HEK293 (cell line): ENCODE measurements around the gene PPP2R2D.

Experiments used
- CTCF ChIA-PET: fragments of 350-600 bp; formaldehyde crosslinking; extraction: SDS; loops from one replicate; lab custom pipeline; 2021; ENCODE audit warnings: antibody characterized with exemption; lab: Yijun Ruan, JAX
- POLR2A ChIA-PET: fragments of 300-600 bp; formaldehyde crosslinking; extraction: SDS; loops from one replicate; lab custom pipeline; 2020; ENCODE audit warnings: antibody characterized with exemption, inconsistent platforms; lab: Yijun Ruan, JAX
- H3K27ac ChIP-seq: fragments of 200-500 bp; sonication (Bioruptor generic); 2 replicates; pipeline ENCODE4 v1.5.1; 2014; ENCODE audit warnings: low read depth, low read length, control low read depth, inconsistent platforms; ENCODE audit errors: extremely low read depth
- H3K36me3 ChIP-seq, 2 experiments: fragments of 200-500 bp in 1 of 2; sonication (Bioruptor generic) in 1 of 2; 1 replicate in 1 of 2; 2 replicates in 1 of 2; pipeline ENCODE4 v1.5.1; 2014 to 2017; ENCODE audit warnings: inconsistent platforms in 2 of 2, low read length in 2 of 2; ENCODE audit not compliant: control insufficient read depth in 2 of 2, insufficient read depth in 1 of 2
- H3K4me1 ChIP-seq: fragments of 200-500 bp; sonication (Bioruptor generic); 2 replicates; pipeline ENCODE4 v1.5.1; 2014; ENCODE audit warnings: mild to moderate bottlenecking, low read length, inconsistent platforms; ENCODE audit not compliant: control insufficient read depth, insufficient read depth
- H3K4me3 ChIP-seq: 2 replicates; pipeline ENCODE4 v1.5.1; 2011; ENCODE audit warnings: low read depth, mild to moderate bottlenecking, control low read depth, low read length, moderate library complexity
- H3K9me3 ChIP-seq: fragments of 200-500 bp; sonication (Bioruptor generic); 2 replicates; pipeline ENCODE4 v1.5.1; 2014; ENCODE audit warnings: low read depth, low read length, inconsistent platforms; ENCODE audit not compliant: control insufficient read depth, insufficient read depth
- HOXC10 ChIP-seq: sonication (generic); formaldehyde crosslinking; IDR thresholded peaks from 2 replicates; pipeline ENCODE4 v1.8.1; 2023; ENCODE audit warnings: mild to moderate bottlenecking, missing genetic modification reagents
- KLF1 ChIP-seq: fragments of 450-650 bp; formaldehyde crosslinking; IDR thresholded peaks from 2 replicates; pipeline ENCODE4 v1.5.1; 2016; ENCODE audit warnings: missing biosample characterization, missing genetic modification characterization
- KLF16 ChIP-seq: fragments of 450-650 bp; formaldehyde crosslinking; IDR thresholded peaks from 2 replicates; pipeline ENCODE4 v1.5.1; 2017; ENCODE audit warnings: missing biosample characterization, missing genetic modification characterization
- KLF9 ChIP-seq: fragments of 450-650 bp; formaldehyde crosslinking; IDR thresholded peaks from 2 replicates; pipeline ENCODE4 v1.5.1; 2016; ENCODE audit warnings: missing biosample characterization, missing genetic modification characterization, low read depth
- PRDM10 ChIP-seq: fragments of 450-650 bp; formaldehyde crosslinking; IDR thresholded peaks from 2 replicates; pipeline ENCODE4 v1.5.1; 2016; ENCODE audit warnings: missing biosample characterization, missing genetic modification characterization
- SP3 ChIP-seq: fragments of 450-650 bp; formaldehyde crosslinking; IDR thresholded peaks from 2 replicates; pipeline ENCODE4 v1.5.1; 2016; ENCODE audit warnings: missing biosample characterization, missing genetic modification characterization
- ZBTB17 ChIP-seq: fragments of 450-650 bp; formaldehyde crosslinking; IDR thresholded peaks from 2 replicates; pipeline ENCODE4 v1.5.1; 2016; ENCODE audit warnings: missing biosample characterization, missing genetic modification characterization
- ZBTB44 ChIP-seq: fragments of 450-650 bp; IDR thresholded peaks from 2 replicates; pipeline ENCODE4 v1.5.1; 2018; ENCODE audit warnings: missing biosample characterization, mild to moderate bottlenecking, missing genetic modification characterization
- ZEB2 ChIP-seq: fragments of 450-650 bp; formaldehyde crosslinking; IDR thresholded peaks from 2 replicates; pipeline ENCODE4 v1.5.1; 2016; ENCODE audit warnings: missing biosample characterization, missing genetic modification characterization
- ZNF112 ChIP-seq: fragments of 450-650 bp; formaldehyde crosslinking; IDR thresholded peaks from 2 replicates; pipeline ENCODE4 v1.5.0; 2017; ENCODE audit warnings: missing biosample characterization, missing genetic modification characterization
- ZNF174 ChIP-seq: fragments of 450-650 bp; formaldehyde crosslinking; IDR thresholded peaks from 2 replicates; pipeline ENCODE4 v1.5.0; 2017; ENCODE audit warnings: missing biosample characterization, mild to moderate bottlenecking, missing genetic modification characterization
- ZNF175 ChIP-seq: fragments of 450-650 bp; formaldehyde crosslinking; IDR thresholded peaks from 2 replicates; pipeline ENCODE4 v1.5.1; 2016; ENCODE audit warnings: missing biosample characterization, missing genetic modification characterization
- ZNF292 ChIP-seq: fragments of 450-650 bp; formaldehyde crosslinking; IDR thresholded peaks from 2 replicates; pipeline ENCODE4 v1.5.1; 2016; ENCODE audit warnings: low read depth, missing biosample characterization, missing genetic modification characterization, borderline replicate concordance
- ZNF391 ChIP-seq: fragments of 450-650 bp; formaldehyde crosslinking; IDR thresholded peaks from 2 replicates; pipeline ENCODE4 v1.5.1; 2016; ENCODE audit warnings: low read depth, missing biosample characterization, missing genetic modification characterization, borderline replicate concordance
- ZNF626 ChIP-seq: fragments of 450-650 bp; sonication (Bioruptor Pico); formaldehyde crosslinking; IDR thresholded peaks from 2 replicates; pipeline ENCODE4 v1.5.1; 2018; ENCODE audit warnings: missing biosample characterization, missing genetic modification characterization, inconsistent platforms
- ZNF658 ChIP-seq: fragments of 450-650 bp; formaldehyde crosslinking; IDR thresholded peaks from 2 replicates; pipeline ENCODE4; 2016; ENCODE audit warnings: missing biosample characterization, missing genetic modification characterization
- ZNF664 ChIP-seq: fragments of 450-650 bp; formaldehyde crosslinking; IDR thresholded peaks from 2 replicates; pipeline ENCODE4 v1.5.1; 2016; ENCODE audit warnings: missing biosample characterization, missing genetic modification characterization
- ZNF785 ChIP-seq: fragments of 450-650 bp; formaldehyde crosslinking; IDR thresholded peaks from 2 replicates; pipeline ENCODE4 v1.5.1; 2016; ENCODE audit warnings: missing biosample characterization, missing genetic modification characterization
- ZNF830 ChIP-seq: fragments of 450-650 bp; IDR thresholded peaks from 2 replicates; pipeline ENCODE4 v1.5.0; 2018; ENCODE audit warnings: missing biosample characterization, missing genetic modification characterization, low read depth, mild to moderate bottlenecking, moderate library complexity
- ZSCAN23 ChIP-seq: fragments of 450-650 bp; formaldehyde crosslinking; IDR thresholded peaks from 2 replicates; pipeline ENCODE4 v1.5.1; 2016; ENCODE audit warnings: missing biosample characterization, missing genetic modification characterization
- TF ChIP-seq, protein P1 (sequence below): fragments of 450-650 bp; formaldehyde crosslinking; IDR thresholded peaks from 2 replicates; pipeline ENCODE4 v1.5.1; 2016; ENCODE audit warnings: missing biosample characterization, missing genetic modification characterization
- TF ChIP-seq, protein P2 (sequence below): fragments of 450-650 bp; formaldehyde crosslinking; IDR thresholded peaks from 2 replicates; pipeline ENCODE4 v1.5.1; 2016; ENCODE audit warnings: missing biosample characterization, missing genetic modification characterization
- TF ChIP-seq, protein P3 (sequence below): fragments of 450-650 bp; formaldehyde crosslinking; IDR thresholded peaks from 2 replicates; pipeline ENCODE4 v1.5.1; 2016; ENCODE audit warnings: missing biosample characterization, missing genetic modification characterization

PPP2R2D gene

GRCh38 chr10:131856441-131857094 is 44.2 kb upstream of the PPP2R2D start (continued):
- TF ChIP-seq, protein P1, sequence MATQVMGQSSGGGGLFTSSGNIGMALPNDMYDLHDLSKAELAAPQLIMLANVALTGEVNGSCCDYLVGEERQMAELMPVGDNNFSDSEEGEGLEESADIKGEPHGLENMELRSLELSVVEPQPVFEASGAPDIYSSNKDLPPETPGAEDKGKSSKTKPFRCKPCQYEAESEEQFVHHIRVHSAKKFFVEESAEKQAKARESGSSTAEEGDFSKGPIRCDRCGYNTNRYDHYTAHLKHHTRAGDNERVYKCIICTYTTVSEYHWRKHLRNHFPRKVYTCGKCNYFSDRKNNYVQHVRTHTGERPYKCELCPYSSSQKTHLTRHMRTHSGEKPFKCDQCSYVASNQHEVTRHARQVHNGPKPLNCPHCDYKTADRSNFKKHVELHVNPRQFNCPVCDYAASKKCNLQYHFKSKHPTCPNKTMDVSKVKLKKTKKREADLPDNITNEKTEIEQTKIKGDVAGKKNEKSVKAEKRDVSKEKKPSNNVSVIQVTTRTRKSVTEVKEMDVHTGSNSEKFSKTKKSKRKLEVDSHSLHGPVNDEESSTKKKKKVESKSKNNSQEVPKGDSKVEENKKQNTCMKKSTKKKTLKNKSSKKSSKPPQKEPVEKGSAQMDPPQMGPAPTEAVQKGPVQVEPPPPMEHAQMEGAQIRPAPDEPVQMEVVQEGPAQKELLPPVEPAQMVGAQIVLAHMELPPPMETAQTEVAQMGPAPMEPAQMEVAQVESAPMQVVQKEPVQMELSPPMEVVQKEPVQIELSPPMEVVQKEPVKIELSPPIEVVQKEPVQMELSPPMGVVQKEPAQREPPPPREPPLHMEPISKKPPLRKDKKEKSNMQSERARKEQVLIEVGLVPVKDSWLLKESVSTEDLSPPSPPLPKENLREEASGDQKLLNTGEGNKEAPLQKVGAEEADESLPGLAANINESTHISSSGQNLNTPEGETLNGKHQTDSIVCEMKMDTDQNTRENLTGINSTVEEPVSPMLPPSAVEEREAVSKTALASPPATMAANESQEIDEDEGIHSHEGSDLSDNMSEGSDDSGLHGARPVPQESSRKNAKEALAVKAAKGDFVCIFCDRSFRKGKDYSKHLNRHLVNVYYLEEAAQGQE (tag by site-specific recombination) = no peak
- no peak for TF ChIP-seq SP3 (tag by site-specific recombination)
- TF ChIP-seq KLF9 (tag by site-specific recombination) = no peak
- no peak for TF ChIP-seq ZNF175 (tag by site-specific recombination)
- TF ChIP-seq ZNF626 (tag by site-specific recombination) = no peak
- no peak for TF ChIP-seq KLF1 (tag by site-specific recombination)
- no peak for TF ChIP-seq ZNF292 (tag by site-specific recombination)
- TF ChIP-seq ZNF658 (tag by site-specific recombination) = no peak
- TF ChIP-seq ZBTB44 (tag by site-specific recombination) = no peak
- TF ChIP-seq ZNF391 = no peak
- TF ChIP-seq ZSCAN23 (tag by site-specific recombination) = no peak

DNA sequence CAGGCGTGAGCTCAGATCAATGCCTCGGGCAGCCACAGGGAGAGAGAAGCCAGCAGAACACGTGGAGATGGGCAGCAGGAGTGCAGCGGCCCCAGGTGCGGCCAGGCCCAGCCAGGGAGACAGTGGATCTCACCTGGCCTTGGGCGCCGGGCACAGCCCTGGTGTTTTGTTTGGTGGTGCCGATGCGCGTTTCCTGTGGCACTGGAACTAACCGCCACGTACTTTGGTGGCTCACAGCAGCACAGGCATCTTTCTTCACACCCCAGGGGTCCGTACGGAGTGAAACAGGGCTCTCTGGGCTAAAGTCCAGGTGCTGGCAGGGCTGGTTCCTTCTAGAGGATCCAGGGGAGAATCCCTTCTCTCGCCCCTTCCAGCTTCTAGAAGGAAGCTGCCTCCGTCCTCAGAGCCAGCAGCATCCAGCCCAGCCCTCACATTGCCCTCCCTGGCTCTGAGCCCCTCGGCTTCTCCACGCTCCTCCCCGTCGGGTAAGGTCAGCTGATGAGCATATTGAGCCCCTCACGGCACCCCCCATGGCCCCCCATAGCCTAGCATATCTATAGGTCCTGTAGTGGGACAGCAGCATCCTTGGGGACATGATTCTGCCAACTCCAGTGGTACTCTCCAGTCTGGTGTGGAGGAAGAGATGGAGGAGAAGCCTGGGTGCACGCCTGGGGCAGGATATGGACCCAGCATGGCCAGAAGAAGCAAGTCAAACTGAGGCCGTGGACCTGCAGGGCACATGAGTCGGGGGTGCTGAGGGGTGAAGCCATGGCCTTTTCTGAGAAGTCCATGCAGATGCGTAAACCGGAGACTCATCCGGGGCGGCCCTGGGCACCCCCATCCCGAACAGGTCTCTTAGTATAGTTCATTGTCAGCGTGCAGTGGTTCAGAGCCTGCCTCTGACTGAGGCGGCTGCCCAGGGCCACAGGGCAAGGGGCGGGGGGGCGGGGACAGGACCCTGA is 43.4 kb upstream of the PPP2R2D start:
- H3K36me3 ChIP-seq = no peaks in the 10 kb centered on the region
- no peak overlapping the region for H3K27ac ChIP-seq
- ChIA-PET POLR2A (no interaction called here), CTCF (interaction anchor here (1.0 kb wide), 1 partner anchor 17 kb away, joined by 4 read pairs; no protein-coding TSS in a partner anchor)
- no peaks in the 10 kb centered on the region for H3K9me3 ChIP-seq
- no peak overlapping the region for H3K4me3 ChIP-seq
- H3K4me1 ChIP-seq = no peaks in the 10 kb centered on the region
- TF ChIP-seq ZNF830 (tag by site-specific recombination) = no peak
- no peak for TF ChIP-seq ZNF664 (tag by site-specific recombination)
- TF ChIP-seq KLF16 (tag by site-specific recombination) = no peak
- TF ChIP-seq, protein P2, sequence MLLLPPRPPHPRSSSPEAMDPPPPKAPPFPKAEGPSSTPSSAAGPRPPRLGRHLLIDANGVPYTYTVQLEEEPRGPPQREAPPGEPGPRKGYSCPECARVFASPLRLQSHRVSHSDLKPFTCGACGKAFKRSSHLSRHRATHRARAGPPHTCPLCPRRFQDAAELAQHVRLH = no peak
- TF ChIP-seq ZNF112 (tag by site-specific recombination) = no peak
- TF ChIP-seq, protein P3, sequence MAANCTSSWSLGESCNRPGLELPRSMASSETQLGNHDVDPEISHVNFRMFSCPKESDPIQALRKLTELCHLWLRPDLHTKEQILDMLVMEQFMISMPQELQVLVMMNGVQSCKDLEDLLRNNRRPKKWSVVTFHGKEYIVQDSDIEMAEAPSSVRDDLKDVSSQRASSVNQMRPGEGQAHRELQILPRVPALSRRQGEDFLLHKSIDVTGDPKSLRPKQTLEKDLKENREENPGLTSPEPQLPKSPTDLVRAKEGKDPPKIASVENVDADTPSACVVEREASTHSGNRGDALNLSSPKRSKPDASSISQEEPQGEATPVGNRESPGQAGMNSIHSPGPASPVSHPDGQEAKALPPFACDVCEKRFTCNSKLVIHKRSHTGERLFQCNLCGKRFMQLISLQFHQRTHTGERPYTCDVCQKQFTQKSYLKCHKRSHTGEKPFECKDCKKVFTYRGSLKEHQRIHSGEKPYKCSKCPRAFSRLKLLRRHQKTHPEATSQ (tag by site-specific recombination) = no peak
- TF ChIP-seq ZNF174 (tag by site-specific recombination) = no peak
- no peak for TF ChIP-seq ZNF785 (tag by site-specific recombination)
- TF ChIP-seq PRDM10 (tag by site-specific recombination) = no peak
- TF ChIP-seq HOXC10 (CRISPR knock-in tag) = no peak
- no peak for TF ChIP-seq ZEB2 (tag by site-specific recombination)
- no peak for TF ChIP-seq ZBTB17 (tag by site-specific recombination)
